Measurements from ENCODE around the gene PARD6B.
"Not testable (repeated sequence)": the region's sequence is repeated elsewhere in the genome, so short reads cannot be mapped to it uniquely, and the experiment has no call there.

Gene PARD6B

GRCh38 chr20:50768991-50769390 lies 37.6 kb downstream of the PARD6B start:
- in situ Hi-C loops (cut with HindIII; ENCODE audit: low sequenced_read_pairs): not testable (repeated sequence)

DNA sequence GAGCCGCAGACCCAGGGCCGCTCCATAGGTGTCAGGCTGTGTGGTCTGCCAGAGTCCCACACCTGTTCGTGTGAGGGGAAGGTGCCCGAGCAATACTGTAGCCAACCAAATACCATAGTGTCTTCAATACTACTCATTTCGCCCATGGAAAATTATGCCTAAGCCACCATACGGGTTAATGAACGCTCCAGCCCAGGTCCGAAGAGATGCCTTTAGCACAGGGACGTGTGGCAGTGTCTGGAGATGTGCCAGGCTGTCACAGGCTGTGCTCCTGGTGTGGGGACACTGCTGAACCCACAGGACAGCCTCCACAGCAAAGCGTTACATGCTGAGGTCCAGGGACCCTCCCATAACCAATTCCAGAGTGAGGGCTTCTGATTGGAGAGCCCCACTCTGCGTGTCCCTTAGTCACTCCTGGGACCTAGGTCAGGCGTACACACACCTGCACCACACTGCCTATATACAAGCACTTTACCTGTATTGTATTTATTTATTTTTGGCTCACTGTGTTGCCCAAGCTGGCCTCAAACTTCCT lies 38.2 kb downstream of the PARD6B start:
- in situ Hi-C loops (cut with HindIII; ENCODE audit: low sequenced_read_pairs): not testable (repeated sequence)

GRCh38 chr20:50771419-50772080 lies 40.2 kb downstream of the PARD6B start:
- in situ Hi-C loops (cut with HindIII; ENCODE audit: low sequenced_read_pairs): not testable (repeated sequence)

GRCh38 chr20:50772420-50773185 lies 41.2 kb downstream of the PARD6B start:
- in situ Hi-C loops (cut with HindIII; ENCODE audit: low sequenced_read_pairs): no loop called here

- in situ Hi-C loops (cut with HindIII; ENCODE audit: low sequenced_read_pairs): no loop called here
These were observed 43.1 kb downstream of the PARD6B start for GRCh38 chr20:50774515-50774914.

DNA sequence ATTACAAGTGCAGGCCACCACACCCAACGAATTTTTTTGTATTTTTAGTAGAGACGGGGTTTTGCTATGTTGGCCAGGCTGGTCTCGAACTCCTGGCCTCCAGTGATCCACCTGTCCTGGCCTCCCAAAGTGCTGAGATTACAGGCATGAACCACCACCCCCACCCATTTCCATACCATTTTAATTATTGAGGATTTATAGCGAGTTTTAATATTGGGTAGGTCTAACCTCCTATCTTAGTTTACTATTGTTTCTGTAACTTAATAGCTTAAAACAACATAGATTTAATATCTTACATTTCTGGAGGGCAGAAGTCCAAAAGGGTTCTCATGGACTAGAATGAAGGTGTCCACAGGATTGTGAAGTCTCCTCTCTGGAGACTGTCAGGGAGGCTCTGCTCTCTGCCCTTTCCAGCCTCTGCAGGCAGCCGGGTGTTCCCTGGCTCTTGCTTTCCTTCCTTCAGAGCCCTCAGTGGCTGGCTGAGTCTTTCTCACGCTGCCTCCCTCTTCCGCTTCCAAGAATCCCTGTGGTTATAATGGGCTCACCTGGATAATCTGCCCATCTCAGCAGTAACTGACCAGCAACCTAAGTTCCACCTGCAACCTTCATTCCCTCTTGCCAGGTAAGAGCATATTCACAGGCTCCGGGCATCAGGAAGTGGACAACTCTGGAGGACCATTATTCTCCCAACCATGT lies 44.9 kb downstream of the PARD6B start:
- in situ Hi-C loops (cut with HindIII; ENCODE audit: low sequenced_read_pairs): no loop called here

DNA sequence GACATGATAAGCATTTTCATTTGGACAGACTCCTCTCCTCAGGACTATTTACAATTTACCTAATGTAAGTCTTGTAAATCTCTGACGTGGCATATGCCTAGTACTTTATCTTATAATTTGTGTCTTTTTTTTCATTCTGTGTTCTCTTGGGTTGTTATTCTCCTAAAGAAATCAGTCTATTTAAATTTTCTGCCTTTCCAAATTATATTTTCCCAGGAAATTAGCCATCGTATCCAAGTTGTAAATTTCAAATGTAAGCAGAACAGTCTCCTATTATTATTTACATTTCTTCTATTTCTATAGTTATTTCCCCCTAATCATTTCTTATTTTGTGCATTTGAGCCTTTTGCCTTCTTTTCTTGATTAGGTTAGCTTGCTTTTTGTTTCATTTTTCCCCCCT lies 46.0 kb downstream of the PARD6B start:
- in situ Hi-C loops (cut with HindIII; ENCODE audit: low sequenced_read_pairs): no loop called here

DNA sequence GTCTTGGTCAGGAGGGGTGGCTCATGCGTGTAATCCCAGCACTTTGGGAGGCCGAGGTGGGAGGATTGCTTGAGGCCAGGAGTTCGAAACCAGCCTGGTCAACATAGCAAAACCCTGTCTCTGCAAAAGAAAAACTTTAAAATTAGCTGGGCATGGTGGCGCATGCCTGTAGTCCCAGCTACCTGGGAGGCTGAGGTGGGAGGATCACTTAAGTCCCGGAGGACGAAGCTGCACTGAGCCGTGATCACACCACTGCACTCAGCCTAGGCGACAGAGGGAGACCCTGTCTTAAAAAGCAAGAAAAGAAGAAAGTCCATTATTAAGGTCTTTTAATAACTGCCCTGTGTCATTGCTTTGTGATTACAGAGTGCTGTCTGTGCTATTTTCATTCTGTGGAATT lies 47.6 kb downstream of the PARD6B start:
- in situ Hi-C loops (cut with HindIII; ENCODE audit: low sequenced_read_pairs): not testable (repeated sequence)

DNA sequence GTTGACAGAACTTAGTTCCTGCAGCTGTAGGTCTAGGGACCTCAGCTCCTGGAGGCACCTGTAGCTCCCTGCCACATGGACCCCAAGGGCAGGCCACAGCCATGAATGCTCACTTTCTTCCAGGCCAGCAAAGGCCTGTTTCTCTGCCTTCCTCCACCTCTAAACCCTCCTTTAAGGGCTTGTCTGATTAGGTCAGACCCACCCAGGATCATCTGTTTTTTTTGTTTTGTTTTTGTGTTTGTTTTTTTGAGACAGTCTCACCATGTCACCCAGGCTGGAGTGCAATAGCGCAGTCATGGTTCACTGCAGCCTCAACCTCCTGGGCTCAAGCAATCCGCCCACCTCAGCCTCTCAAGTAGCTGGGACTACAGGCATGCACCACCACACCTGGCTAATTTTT lies 52.0 kb downstream of the PARD6B start:
- in situ Hi-C loops (cut with HindIII; ENCODE audit: low sequenced_read_pairs): no loop called here

DNA sequence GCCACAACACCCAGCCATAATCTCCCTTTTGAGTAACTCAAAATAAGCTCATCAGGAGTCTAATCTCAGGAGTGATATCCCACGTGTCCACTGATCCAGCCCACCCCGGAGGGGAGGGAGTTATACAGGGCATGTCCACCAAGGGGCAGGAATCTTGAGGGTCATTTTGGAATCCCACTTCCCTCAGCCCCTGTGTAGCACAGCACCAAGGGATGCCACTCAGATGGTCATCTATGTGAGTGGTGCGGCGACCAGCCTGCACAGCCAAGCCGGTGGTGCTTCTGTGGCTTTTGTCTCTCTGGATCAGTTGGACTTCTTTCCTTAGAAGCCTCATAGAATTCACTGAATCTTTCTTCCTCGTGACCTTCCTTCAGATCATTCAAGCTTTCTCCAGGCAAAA lies 52.5 kb downstream of the PARD6B start:
- in situ Hi-C loops (cut with HindIII; ENCODE audit: low sequenced_read_pairs): no loop called here

DNA sequence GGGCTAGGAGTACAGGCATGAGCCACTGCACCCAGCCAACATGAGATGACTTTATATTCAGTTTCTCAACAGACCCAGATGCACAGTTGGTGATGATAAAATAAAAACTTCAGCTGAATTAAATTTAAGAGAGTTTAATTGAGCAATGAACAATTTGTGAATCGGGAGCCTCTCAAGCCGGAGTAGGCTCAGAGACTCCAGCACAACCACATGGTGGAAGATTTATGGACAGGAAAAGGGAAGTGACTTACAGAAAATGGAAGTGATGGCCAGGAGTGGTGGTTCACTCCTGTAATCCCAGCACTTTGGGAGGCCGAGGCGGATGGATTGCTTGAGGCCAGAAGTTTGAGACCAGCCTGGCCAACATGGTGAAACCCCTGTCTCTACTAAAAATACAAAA lies 53.1 kb downstream of the PARD6B start:
- in situ Hi-C loops (cut with HindIII; ENCODE audit: low sequenced_read_pairs): no loop called here

- in situ Hi-C loops (cut with HindIII; ENCODE audit: low sequenced_read_pairs): no loop called here
These were observed 55.3 kb downstream of the PARD6B start for GRCh38 chr20:50786703-50787102.

DNA sequence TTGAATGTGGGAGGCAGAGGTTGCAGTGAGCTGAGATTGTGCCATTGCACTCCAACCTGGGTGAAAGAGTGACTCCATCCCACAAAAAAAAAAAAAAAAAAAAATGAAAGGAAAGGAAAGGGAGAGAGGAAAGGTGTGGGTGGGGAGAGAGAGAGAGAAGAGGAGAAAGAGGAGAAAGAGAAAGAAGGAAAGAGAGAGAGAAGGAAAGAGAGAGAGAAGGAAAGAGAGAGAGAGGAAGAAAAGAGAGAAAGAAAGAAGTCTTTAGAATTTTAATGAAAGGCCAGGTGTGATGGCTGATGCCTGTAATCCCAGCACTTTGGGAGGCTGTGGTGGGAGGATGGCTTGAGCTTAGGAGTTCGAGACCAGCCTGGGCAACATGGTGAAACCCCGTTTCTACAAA lies 55.8 kb downstream of the PARD6B start:
- in situ Hi-C loops (cut with HindIII; ENCODE audit: low sequenced_read_pairs): no loop called here

DNA sequence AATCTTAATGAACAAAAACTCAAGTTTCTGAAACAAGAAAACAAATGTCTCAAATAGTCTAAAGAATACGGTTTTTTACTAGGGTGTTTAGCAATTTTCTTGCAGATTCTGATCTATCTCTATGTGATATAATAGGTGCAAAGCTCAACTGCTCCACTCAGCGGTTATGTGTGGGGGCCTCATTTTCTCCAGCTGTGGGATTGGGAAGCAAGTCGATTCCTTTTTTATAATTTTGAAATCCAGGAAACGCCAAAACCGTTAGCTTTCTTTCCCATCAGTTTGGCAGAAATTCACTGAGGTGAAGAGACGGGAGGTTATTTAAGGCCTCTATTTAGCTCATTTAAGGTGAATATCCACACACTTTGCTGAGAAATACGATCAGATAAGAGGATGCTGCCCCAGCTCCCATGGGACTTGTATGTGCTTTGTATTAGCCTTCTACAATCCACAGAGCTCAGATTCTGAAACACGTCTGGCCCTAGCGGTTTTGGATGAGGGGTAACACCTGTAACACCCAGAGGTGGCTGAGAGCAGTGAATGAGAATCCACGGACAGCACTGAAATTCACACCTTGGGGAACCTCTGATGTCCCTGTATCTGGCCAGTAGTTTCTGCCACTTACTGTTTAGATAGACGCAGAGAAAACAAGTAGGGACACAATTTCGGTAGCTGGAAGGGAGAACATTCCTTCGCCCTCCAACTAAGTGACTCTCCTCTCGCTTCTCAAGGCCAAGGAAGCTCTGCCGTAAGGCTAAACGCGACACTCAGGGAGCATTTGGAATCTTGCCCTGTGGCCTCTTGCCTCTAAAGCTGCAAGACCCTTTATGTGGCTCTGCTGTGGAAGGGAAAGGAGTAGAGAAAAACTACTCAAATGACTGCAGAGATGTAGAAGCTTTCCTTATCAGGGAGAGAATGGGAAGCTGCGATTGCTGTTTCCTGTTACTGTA lies 56.9 kb downstream of the PARD6B start:
- in situ Hi-C loops (cut with HindIII; ENCODE audit: low sequenced_read_pairs): no loop called here

- in situ Hi-C loops (cut with HindIII; ENCODE audit: low sequenced_read_pairs): loop anchor here (10.0 kb wide), 2 partner anchors 135 to 175 kb away; no protein-coding TSS in a partner anchor
These were observed 58.7 kb downstream of the PARD6B start for GRCh38 chr20:50789968-50790650.

- in situ Hi-C loops (cut with HindIII; ENCODE audit: low sequenced_read_pairs): loop anchor here (10.0 kb wide), 2 partner anchors 134 to 174 kb away; no protein-coding TSS in a partner anchor
These were observed 59.4 kb downstream of the PARD6B start for GRCh38 chr20:50790651-50791277.

DNA sequence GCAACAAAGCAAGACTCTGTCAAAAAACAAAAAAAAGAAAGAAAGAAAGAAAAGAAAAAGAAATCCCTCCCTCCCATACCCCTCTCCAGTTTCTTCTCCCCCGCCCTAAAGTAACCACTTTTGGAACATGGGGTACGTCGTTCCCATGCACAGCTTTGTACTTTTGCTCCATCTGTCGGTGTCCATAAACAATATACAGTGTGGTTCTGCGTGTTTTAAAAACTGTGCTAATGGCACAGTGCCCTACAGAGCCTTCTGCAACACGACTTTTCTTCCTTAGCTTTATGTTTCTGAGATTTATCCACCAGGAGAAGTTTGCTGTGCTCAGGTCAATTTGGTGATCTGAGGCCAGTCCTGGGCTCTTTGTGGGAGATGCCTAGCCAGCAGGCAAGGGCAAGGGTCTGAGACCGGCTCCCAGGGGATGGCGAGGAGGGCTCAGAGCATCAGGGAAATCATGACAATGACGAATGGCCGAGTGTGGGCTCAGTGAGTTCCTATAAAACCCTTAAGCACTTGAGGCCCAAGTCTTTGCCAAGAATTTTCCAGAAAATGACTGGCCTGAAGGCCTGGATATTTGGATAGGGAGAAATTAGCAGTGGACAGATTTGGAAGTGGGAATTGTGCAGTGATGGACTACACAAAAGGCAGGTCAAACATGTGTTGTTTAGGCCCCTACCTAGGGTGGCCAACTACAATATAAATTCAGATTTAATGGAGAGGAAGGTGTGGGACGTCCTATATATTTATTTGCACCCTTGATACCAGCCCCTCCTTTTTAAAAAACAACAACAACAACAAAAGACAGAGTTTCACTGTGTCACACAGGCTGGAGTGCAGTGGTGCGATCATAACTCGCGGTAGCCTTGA lies 61.6 kb downstream of the PARD6B start:
- in situ Hi-C loops (cut with HindIII; ENCODE audit: low sequenced_read_pairs): loop anchor here (10.0 kb wide), 2 partner anchors 132 to 172 kb away; no protein-coding TSS in a partner anchor

GRCh38 chr20:50793575-50794016 lies 62.2 kb downstream of the PARD6B start:
- in situ Hi-C loops (cut with HindIII; ENCODE audit: low sequenced_read_pairs): loop anchor here (10.0 kb wide), 2 partner anchors 131 to 171 kb away; no protein-coding TSS in a partner anchor

Measured in endothelial cell of hepatic sinusoid (primary cell).